HG02938 (cell line): Measurements from ENCODE around the gene DDIT3.

ENCODE experiments used
- ATAC-seq: cut with Tn5 transposase; IDR thresholded peaks from one replicate; pipeline ENCODE4 v1.9.1; 2021; ENCODE audit warnings: mild to moderate bottlenecking, moderate library complexity; ENCODE audit not compliant: unreplicated experiment

DDIT3 gene

DNA sequence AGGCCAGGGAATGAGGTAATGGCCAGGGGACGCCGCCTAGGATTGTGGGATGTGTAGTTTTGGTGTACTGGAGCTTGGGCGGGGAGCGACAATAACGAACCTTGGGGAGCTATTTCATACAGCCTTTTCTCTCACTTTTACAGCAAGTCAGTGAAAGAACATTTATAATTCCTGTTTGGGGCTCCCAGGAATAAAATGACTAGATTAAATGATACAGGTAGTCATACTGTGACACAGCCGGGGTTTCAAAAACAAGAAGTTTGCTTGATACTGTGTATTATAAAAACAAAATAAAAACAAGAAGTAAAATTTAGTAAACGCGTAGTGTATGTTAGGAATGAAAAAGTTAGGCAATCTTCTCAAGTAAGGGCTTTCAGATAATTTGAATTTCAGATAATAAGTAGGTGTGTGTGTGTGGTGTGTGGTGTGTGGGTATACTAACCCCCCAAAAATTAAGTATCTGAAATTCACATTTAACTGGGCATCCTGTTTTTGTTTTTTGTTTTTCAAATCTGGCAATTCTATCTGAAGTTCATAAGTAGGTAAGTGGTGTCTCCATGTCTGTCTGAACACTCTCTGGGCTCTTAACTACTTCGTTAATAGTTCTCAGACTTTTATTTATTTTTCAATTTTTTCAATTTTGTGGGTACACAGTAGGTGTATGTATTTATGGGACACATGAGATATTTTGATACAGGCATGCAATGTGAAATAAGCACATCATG lies 27.1 kb upstream of the DDIT3 start:
- no peak for ATAC-seq

DNA sequence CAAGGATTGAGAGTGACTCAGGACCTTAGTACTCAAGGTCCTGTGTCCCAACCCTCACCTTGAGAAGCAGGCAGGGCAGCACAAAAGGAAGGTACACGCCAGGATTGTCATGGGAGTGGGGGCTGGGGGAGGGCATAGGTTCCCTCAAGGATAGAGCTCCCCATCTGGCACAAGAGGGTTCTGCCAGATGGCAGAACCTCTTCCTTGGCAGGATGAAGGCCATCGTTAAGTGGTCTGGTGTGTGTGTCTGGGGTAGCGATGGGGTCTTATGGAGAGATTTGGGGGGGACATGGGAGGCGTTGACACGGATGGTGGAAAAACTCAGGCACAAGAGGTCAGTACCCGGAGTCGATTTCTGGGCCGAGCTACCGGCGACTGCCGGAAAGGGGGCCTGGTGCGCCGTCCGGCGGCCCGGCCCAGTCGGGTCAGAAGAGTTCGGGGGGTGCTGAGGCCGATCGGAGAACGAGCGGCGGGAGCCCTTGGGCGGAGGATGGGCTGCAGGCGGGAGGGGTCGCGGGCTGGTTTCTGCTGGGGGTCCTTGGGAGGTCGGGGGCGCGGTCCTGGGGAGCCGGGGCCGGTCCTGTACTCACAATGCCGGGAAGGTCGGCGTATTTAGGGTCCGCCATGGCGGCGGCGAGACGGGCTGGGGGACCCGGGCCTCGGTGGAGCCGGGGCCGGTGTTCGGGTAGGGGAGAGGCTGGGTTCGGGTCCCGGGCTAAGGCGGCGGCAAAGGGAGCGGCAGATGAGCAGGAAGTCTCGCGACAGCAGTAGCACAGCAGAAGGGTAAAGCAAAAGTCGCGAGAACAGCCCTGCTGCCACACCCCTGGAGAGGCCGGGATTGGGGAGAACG lies 26.3 kb upstream of the DDIT3 start, which contains the start of gene DCTN2:
Gene DCTN2, minus strand, starts transcription at position 755 of the 850 bp plus-strand sequence. Its CDS starts 129 bp downstream, at position 626.
- peak; percentile 98 for ATAC-seq

DNA sequence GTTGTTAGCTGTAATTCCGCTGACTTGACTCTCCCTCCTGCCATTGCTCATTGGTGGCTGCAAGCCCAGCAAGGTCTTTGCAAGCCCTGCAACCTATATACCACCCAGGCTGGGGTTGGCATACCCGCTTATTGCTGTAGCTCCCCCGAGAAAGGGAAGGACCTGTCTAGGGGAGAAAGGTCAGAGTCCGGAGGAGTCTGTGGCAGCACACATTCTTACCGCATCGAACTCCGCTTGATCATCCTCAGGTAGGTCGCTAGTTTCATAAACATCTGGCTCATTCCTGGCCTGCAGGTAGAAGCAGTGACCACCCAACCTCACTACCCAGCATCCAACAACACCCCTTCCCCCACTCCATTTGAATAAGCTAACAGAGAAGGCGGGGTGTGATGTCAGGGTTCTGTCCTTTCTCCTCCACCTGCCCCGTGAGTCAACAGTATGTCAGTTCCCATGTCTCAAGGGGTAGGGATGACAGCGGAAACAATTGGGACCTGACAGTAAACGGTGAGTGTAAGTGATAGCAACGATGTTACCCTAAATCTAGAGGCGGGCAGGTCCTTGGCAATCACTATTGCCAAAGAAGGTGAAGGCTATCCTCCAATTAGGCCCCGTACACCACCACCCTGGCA lies 25.6 kb upstream of the DDIT3 start:
- no peak for ATAC-seq

DNA sequence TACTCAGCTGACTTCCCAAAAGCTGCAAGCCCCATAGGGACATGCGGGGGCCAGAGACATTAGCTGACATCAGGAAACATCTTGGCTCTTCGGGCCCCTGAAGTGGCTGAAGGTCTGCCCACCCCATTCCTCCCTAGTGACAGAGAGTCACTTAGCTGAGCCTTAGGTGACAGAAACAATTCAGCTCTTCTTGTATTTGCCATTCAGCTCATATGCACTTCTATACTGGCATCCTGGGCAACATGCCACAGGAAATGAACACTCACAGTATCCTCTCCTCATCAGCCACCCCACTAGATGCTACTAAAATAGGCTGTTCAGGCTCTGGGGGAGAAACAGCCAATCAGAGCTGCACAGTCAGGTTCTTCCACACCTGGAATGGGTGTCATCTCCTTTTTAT lies 23.3 kb upstream of the DDIT3 start:
- ATAC-seq: no peak

DNA sequence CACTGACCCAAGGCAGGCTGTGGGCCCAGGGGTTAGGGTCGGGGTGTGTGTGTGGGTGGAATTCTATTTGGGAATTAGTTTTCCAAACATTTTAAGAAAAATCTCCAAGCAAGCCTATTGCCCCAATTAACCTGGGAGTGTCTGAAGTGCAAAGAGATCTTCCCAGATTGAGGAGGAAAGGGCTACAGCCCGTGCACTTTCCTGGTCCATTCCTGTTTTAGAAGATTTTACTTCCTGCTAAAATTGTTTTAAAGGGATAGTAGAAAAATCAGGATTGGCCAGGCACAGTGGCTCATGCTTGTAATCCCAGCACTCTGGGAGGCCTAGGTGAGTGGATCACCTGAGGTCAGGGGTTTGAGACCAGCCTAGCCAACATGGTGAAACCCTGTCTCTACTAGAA lies 21.4 kb upstream of the DDIT3 start:
- ATAC-seq: no peak

DNA sequence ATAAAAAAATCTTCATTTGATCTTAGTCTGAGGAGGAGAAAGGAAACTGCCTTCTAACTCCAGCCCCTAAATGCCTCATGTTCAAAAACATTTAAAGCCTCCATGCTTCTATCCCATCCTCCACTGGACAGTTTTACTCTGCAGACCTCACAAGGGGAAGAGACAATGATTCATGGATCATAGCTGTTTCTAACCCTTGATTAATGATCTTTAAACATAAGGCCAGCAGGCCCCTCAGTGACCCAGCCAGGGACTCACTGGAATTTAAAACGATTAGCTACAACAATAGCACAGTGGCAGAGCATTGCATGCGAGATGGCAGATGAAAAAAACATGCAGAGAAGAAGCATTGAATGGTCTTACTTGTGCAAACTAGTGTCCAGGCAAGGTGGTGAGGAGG lies 20.7 kb upstream of the DDIT3 start:
- no peak for ATAC-seq

DNA sequence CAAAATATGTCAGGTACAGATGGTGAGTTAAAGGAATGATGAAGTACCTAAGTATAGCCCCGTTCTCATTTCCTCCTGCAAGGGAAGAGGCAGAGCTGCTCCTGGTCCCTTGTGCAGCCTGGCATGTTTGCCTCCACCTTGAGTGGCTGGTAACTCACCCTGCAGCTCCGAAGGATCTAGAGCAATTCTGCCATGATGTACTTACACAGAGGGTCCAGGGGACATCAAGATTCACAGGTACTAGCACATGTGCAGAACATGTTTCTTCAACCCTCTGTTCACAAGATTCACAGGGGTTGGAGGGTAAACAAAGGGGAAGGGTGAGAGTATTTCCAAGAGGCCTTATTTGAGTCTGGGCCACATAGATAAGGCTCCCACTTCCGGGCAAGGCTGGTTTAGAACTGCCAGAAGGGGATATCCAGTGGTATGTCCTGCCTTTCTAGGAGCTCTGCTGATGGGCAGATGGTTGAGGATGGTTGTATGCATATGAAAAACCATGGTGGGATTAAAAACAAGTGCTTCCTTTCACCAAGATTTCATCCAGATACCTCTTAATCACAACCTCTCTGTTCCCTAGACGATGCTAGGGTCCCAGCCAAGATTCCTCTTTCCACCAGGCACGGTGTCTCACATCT lies 18.9 kb upstream of the DDIT3 start:
- ATAC-seq: no peak

DNA sequence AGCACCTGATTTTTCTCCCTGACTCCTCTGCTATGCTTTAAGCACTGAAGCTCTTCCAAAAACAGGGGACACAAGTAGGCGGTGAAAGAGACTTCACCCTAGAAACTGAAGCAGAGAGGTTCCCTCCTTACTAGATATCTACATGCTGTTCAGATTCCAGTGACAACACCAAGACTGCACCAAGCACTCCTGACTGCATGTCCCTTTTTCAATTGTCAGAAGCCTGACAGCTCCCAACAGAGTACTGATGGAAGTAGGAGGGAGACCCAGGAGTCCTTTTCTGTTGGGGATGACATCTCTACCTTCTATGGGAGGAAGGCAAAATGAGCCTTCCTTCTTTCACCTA lies 16.3 kb upstream of the DDIT3 start:
- no peak for ATAC-seq

DNA sequence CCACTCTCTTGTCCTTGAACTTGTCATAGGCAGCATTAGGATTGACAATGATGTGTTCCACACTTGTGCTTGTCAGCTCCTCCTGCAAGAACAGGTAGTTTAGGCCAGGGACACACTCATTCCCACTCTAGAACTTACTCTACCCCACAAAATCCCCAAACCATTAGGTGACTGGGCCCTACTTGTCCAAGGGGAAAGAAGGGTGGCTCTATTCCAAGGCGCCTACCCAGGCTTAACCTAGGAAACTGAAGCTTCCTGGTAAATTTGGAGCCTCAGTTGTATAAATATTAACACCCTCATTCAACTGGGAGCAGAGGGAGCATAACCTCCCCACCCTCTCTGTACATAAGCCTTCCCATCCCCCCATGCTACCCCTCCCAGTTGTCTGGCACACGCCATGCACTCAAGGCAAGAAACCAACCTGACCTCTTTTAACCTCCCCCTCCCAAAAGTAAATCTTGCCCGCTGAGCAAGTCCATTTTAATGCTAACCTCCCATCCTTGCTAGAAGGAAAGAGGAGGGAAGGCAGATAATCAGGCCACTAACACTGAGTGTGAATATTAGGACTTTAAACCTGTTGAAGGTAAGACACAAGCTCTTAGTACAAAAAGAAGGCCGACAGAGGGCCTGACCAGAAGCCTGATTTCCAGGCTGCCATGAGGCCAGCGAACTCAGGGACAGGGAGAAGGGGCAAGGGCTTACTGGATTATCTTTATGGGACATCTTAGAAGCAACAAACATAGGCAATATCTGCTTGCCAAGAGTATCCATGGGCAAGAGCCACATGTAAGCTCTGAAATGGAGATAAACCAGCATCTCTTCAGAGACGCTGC lies 15.7 kb upstream of the DDIT3 start:
- ATAC-seq: no peak

DNA sequence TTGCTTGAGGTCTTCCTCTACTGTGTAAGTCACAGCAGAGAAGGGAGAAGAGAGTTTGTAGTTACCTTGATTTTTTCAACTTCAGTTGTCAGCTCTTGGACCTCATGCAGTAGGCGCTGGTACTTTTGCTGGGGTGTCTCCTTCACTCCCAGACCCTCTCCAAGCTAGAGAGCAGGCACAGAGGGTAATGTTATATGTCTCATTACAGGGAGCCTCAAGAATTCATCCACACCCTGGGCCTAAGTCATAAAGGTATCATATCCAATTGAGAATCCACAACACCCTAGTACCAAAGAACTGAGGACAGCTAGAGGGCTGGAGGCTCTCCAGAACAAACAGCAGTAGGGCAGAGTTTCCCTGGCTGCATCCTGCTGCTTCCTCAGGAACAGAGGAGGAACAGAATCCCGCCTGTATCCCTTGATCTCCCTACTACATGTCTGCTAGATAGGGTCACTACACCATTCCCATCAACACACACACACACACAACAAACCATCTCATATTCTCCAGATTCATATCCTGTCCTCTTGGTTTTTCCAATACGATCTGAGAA lies 14.8 kb upstream of the DDIT3 start:
- ATAC-seq: no peak

DNA sequence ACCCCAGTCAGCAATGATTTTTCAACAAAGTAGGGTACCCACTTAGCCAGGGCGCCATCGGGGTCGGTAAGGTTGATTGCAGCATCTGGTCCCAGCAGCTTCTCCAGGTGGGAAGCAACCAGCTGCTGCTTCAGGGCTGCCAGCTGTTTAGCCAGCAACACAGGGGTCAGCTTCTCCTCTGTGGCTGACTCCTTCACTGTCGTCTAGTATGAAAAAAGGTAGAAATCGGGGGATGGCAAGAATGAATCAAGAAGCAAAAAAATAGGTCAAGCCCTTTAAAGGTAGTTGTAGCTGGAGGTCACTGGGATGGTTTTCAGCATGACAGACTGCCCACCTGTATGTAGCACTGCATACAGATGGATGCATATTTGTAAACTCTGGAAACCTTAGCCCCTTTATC lies 13.9 kb upstream of the DDIT3 start:
- ATAC-seq: no peak

DNA sequence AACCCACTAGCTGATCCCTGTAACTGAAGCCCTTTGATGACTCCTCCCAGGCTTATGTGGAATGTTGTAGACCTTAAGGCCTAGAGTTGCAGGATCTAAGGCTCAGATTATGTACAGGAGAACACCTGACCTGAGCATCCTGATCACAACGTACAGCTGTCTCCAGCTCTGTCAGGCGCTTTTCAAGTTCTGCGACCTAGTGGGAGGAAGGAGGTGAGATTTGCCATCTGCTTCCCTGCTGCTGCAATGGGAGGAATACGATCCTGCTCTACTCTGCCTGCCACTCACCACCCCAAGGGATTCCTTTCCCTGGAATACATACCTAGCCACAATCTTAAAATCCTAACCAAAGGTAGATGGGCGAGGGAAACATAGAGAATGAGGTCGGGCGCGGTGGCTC lies 12.8 kb upstream of the DDIT3 start:
- ATAC-seq: no peak

DNA sequence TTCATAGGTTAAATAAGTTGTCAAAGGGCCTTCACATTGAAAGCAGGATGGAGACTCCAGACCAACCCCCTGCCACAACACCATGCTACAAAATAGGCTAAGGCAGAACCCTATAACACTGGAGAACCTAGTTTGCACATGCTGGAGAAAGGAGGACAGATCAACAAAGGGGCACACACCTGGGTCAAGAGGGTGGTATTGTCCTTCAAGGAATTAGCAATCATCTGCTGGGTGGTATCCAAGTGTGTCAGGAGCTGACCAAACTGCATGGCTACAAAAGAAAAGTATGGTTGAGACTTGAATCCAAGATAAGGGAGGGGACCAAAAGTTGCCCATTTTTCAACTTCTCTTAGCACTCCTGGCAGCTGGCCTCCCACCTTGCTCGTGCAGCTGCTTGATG lies 11.5 kb upstream of the DDIT3 start:
- no peak for ATAC-seq

DNA sequence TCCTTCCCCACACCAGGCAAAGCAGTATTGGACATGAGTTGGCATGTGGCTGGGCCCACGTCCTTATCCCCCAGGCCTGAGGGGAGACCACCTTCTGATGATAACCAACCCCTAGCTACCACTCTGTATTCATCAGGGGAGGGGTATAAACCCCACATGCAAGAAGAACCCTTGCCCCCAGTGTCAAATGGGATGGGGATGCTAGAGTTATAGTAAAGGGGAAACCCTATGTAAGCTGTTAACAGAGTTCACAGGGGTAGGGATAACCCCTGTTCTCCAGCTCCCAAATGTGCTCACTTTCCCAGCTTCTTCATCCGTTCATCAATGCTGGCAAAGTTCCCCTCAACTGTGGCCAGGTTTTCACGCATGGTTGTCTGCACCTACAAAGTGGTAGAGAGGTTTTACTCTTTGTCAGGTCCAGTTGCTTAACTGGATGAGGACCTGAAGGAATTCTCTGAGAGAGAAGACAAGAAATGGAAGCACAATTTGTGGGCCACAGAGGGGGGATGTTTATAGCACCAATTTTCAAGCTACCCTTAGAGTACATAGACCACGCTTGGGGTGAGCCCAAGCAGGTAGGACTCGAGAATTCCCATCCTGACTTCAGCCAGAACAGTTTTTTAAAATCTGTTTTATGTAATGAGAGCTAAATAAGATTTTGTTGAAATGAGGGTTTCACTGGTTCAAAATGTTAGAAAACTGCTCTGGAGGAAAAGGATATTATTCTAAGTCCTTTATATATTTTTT lies 10.3 kb upstream of the DDIT3 start:
- no peak for ATAC-seq

DNA sequence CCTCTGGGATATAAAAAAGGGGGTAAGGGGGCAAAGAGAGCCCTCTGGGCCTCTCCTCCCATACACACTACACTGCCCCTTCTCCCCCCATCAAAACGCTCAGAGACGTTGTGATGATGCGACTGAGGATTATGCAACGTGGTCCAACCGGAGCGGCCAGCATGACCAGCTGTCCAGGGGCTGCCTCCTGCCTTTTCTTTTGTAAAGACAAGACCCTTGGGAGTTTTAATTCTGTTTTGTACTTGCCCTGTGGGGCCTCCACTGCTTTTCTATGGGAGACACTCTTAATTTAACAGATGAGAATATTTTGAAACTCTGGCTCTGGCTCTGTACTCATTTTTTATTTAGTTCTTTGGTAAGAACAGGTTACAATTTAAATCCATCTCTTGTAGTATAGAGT lies 9.5 kb upstream of the DDIT3 start:
- no peak for ATAC-seq

DNA sequence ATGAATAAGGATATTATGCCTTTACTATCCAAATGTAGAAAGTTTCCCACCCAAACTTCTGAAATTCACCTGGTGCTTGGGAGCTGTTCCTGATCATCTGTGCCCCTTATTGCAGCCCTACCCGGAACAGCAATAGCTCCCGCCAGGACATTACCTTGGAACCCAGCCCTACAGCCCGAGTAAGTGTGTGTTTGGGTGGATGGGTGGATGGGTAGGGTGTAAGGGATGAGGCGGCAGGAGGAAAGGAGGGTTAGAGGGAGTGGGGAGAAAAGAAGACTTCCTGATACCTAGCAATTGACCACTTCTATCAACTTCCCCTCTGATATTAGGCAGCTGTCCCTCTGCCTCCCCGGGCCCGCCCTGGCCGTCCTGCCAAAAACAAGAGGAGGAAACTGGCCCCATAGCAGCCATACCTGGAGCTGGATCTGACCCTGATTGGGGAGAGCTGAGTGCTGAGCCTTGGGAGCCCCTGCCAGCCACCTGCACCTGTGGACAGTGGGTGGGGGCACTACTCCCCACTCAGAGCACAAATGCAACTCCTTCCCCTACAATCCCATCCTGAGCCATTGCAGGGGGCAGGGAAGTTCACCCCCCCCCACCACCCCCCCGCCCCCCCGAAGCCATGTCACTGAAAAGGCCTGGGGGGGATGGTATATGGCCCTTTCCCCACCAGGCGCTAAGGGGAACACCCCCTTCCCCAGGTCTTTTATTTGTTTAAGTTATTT lies 8.7 kb upstream of the DDIT3 start:
- ATAC-seq: no peak

DNA sequence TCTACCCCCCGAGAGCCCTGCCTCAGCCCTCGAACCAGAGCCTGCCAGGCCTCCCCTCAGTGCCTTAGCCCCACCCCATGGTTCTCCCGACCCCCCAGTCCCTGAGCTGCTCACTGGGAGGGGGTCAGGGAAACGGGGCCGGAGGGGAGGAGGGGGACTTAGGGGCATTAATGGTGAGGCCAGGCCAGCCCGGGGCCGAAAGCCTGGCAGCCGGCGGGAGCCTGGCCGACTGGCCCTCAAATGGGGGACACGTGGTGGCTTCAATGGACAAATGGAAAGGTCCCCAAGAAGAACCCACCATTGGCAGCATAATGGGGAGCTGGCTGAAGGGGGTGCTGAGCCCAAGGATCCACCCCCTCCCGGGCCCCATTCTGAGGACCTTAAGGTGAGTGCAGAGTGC lies 7.9 kb upstream of the DDIT3 start:
- no peak for ATAC-seq

DNA sequence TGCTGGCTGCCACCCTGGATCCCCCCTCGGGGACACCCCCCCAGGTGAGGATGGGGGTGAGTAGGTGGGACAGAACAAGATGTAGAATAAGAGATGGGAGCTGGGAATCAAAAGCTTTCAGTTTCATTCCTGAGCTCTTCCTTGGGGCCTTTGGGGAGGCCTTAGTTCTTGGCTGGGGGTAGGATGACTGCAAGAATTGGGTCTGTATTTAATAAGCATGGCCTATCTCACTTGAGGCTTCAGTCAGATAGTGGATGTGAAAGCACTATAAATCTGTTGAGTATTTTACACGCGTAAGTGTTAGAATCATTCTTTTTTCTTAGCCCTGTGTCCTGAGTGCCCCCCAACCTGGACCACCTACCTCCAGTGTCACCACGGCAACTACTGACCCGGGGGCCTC lies 6.9 kb upstream of the DDIT3 start:
- no peak for ATAC-seq
